Measurements from ENCODE around the gene FRAS1.

The FRAS1 gene

GRCh38 chr4:78031417-78031950 is 25.6 kb upstream of the FRAS1 start:
- Histone ChIP-seq H3K9ac (no peak overlapping the region), H3K4me3 (no peak overlapping the region), H3K36me3 (no peaks in the 10 kb centered on the region), H3K4me2 (no peak overlapping the region), H3K27me3 (no peaks in the 10 kb centered on the region), H3K27ac (no peak overlapping the region), H3K4me1 (no peaks in the 10 kb centered on the region), H3K9me3 (no peaks in the 10 kb centered on the region), H4K20me1 (no peaks in the 10 kb centered on the region)
- TF ChIP-seq Cebpa-rat (IDR thresholded peaks at IDR 0.05) = no peak

GRCh38 chr4:78032446-78032845 is 24.7 kb upstream of the FRAS1 start:
- Histone ChIP-seq H3K9me3 (no peaks in the 10 kb centered on the region), H3K9ac (no peak overlapping the region), H3K27me3 (no peaks in the 10 kb centered on the region), H3K4me2 (no peak overlapping the region), H3K27ac (no peak overlapping the region), H3K36me3 (no peaks in the 10 kb centered on the region), H3K4me1 (no peaks in the 10 kb centered on the region), H4K20me1 (no peaks in the 10 kb centered on the region), H3K4me3 (no peak overlapping the region)
- TF ChIP-seq Cebpa-rat (IDR thresholded peaks at IDR 0.05) = no peak

DNA sequence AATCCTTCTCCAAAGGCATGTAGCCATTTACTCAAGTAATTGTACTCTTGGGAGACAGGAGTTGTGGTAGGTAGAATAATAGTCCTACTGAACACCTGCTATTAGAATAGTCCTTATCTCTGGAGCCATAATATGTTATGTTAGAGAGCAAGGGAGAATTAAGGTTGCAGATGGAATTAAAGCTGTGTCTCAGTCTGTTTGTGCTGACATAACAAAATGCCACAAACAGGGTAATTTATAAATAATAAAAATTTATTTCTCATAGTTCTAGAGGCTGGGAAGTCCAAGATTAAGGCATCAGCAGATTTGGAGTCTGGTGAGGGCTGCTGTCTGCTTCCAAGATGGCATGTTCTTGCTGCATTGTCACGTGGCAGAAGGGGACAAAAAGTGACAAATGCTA is 24.2 kb upstream of the FRAS1 start:
- H3K9me3 ChIP-seq = no peaks in the 10 kb centered on the region
- H4K20me1 ChIP-seq = no peaks in the 10 kb centered on the region
- no peak overlapping the region for H3K4me3 ChIP-seq
- no peaks in the 10 kb centered on the region for H3K27me3 ChIP-seq
- no peaks in the 10 kb centered on the region for H3K4me1 ChIP-seq
- TF ChIP-seq Cebpa-rat (IDR thresholded peaks at IDR 0.05) = no peak
- no peak overlapping the region for H3K9ac ChIP-seq
- no peak overlapping the region for H3K27ac ChIP-seq
- no peaks in the 10 kb centered on the region for H3K36me3 ChIP-seq
- no peak overlapping the region for H3K4me2 ChIP-seq

DNA sequence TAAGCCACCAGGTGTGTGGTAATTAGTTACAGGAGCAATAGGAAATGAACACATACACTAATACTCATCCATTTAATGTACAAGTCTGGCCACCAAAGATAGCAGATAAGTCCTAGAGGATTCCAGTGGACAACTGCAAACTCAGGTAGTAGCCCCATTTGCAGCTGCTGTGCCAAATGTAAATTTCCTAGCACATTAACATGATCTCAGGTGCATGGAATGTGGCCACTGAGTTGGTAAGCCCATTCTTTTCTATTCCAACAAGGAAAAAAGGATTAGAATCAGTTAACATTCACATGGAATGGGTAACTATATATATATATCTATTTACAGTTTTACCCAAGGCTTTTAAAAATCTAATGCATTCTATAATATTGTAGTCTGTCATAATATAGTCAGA is 23.3 kb upstream of the FRAS1 start:
- Histone ChIP-seq H3K27me3 (no peaks in the 10 kb centered on the region), H3K36me3 (no peaks in the 10 kb centered on the region), H3K9me3 (no peaks in the 10 kb centered on the region), H3K4me2 (no peak overlapping the region), H3K9ac (no peak overlapping the region), H3K4me3 (no peak overlapping the region), H3K27ac (no peak overlapping the region), H3K4me1 (no peaks in the 10 kb centered on the region), H4K20me1 (no peaks in the 10 kb centered on the region)
- no peak for TF ChIP-seq Cebpa-rat (IDR thresholded peaks at IDR 0.05)

DNA sequence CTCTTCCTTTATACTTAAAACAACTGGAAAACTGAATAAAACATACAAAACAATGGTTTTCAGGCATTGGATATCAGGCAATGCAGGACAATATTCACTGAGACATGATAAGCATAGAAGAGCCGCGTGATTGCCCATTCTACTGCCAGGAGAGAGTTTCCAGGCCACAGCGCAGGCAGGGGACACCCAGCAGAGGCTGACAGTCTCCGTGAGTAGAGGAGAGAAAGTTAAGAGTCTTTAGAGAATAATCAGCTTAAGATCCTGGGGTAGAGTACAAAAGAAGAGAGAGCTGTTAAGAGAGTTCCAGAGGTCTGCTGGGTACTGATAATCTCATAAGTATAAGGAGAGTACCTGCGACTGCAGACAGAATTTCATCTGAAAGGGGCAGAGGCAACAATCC is 18.4 kb upstream of the FRAS1 start:
- H3K27ac ChIP-seq = no peak overlapping the region
- no peaks in the 10 kb centered on the region for H4K20me1 ChIP-seq
- H3K36me3 ChIP-seq = no peaks in the 10 kb centered on the region
- no peak overlapping the region for H3K4me3 ChIP-seq
- H3K27me3 ChIP-seq = no peaks in the 10 kb centered on the region
- H3K9ac ChIP-seq = no peak overlapping the region
- TF ChIP-seq Cebpa-rat (IDR thresholded peaks at IDR 0.05) = no peak
- H3K4me2 ChIP-seq = no peak overlapping the region
- no peaks in the 10 kb centered on the region for H3K4me1 ChIP-seq
- H3K9me3 ChIP-seq = no peaks in the 10 kb centered on the region

- no peak overlapping the region for H3K9ac ChIP-seq
Measured at GRCh38 chr4:78039678-78040077, 17.4 kb upstream of the FRAS1 start.

GRCh38 chr4:78040431-78040830 is 16.7 kb upstream of the FRAS1 start:
- H4K20me1 ChIP-seq = no peaks in the 10 kb centered on the region
- no peak overlapping the region for H3K9ac ChIP-seq
- no peak overlapping the region for H3K27ac ChIP-seq
- H3K4me1 ChIP-seq = no peaks in the 10 kb centered on the region
- H3K4me3 ChIP-seq = no peak overlapping the region
- H3K9me3 ChIP-seq = no peaks in the 10 kb centered on the region
- no peaks in the 10 kb centered on the region for H3K36me3 ChIP-seq
- H3K4me2 ChIP-seq = no peak overlapping the region
- TF ChIP-seq Cebpa-rat (IDR thresholded peaks at IDR 0.05) = no peak
- no peaks in the 10 kb centered on the region for H3K27me3 ChIP-seq

More at GRCh38 chr4:78039678-78040077, 17.4 kb upstream of the FRAS1 start:
- Histone ChIP-seq H3K27me3 (no peaks in the 10 kb centered on the region), H3K4me1 (no peaks in the 10 kb centered on the region), H4K20me1 (no peaks in the 10 kb centered on the region), H3K36me3 (no peaks in the 10 kb centered on the region), H3K9me3 (no peaks in the 10 kb centered on the region), H3K4me3 (no peak overlapping the region), H3K27ac (no peak overlapping the region), H3K4me2 (no peak overlapping the region)
- TF ChIP-seq Cebpa-rat (IDR thresholded peaks at IDR 0.05) = no peak

GRCh38 chr4:78047366-78047765 is 9.8 kb upstream of the FRAS1 start:
- Histone ChIP-seq H3K4me3 (no peak overlapping the region), H3K36me3 (no peaks in the 10 kb centered on the region), H3K9ac (no peak overlapping the region), H3K4me1 (no peaks in the 10 kb centered on the region), H3K27me3 (no peaks in the 10 kb centered on the region), H3K9me3 (no peaks in the 10 kb centered on the region), H3K4me2 (no peak overlapping the region), H3K27ac (no peak overlapping the region), H4K20me1 (no peaks in the 10 kb centered on the region)
- no peak for TF ChIP-seq Cebpa-rat (IDR thresholded peaks at IDR 0.05)

DNA sequence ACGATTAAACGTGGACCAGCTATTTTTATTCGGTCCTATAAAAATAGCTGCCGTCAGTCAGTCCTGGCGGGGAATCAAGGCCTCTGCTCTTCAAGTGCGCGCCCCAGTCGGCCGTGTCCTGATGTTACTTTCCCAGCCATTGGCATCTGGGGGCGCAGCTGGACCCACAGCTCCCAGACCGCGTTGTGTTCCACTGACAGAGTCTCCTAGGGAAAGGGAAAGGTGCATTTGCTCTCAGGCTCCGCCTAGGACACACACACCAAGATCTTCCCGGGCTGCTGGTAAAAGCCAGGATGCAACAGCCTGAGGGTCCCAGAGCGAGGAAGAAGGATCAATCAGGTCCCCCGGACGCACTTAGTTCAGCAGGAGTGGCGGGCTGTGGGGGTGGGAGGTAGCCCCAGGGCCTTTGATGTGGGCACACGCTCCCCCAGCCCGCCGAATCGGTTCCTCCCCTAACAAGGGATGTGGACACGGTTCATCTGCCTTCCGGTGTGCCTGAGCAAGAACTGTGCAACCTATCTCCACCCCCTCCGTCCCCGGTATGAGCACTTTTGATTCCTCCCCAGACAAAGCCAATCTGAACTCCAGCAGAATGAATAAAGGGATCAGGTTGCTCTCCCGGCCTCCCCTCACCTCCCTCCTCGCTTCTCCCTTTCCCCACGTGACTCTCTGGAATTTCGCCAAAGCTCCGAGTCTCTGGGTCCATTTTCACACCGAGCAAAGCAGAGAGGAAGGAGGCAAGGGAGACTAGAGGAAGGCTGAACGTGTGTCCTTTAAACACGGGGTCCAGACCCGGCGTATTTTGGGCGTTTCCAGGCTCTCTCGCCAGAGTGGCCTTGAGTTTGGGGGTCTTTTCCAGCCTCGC is 626 bp upstream of the FRAS1 start:
- Histone ChIP-seq H3K9ac (0 out of 2 replicates have a peak overlapping the region, but pooled peaks have one; percentile 7), H3K27ac (no peak overlapping the region), H3K4me1 (peaks cover 34% of the 10 kb centered on the region), H3K27me3 (peaks cover 52% of the 10 kb centered on the region), H3K9me3 (no peaks in the 10 kb centered on the region), H4K20me1 (peaks cover 26% of the 10 kb centered on the region), H3K4me3 (peak overlapping the region; percentile 67), H3K36me3 (no peaks in the 10 kb centered on the region), H3K4me2 (peak overlapping the region; percentile 97)
- TF ChIP-seq Cebpa-rat (IDR thresholded peaks at IDR 0.05) = no peak

All from BLaER1 (cell line).